ENCODE measurements around the gene NRG3. TPM values are rescaled to one million over a fixed set of nuclear protein-coding genes. Genes with fewer than 3 reads are reported as not detected.

NRG3 gene
- total and polyA plus RNA-seq, 12 donors, result 0.03 to 0.73 (median 0.13) TPM; not detected in 5

GRCh38 chr10:82361256-82361655 lies 486.3 kb downstream of the NRG3 start:
- ATAC-seq, result no peak
- H3K27me3 ChIP-seq, result no peaks in the 10 kb centered on the region
- peaks cover 0 to 18% (median 4%) of the 10 kb centered on the region in 9 donors for H3K4me1 ChIP-seq
- no peaks in the 10 kb centered on the region for H3K36me3 ChIP-seq
- no peaks in the 10 kb centered on the region for H3K9me3 ChIP-seq
- no peak for TF ChIP-seq CTCF (IDR thresholded peaks at IDR 0.05)
- DNase-seq, result no peak
- intact Hi-C loops (cut with DNase I), result no loop called here
- 82 to 85% methylated on average over 1 of the region's 1 CpG for WGBS, 2 donors
- H3K4me3 ChIP-seq, result no peak overlapping the region
- H3K27ac ChIP-seq, result no peak overlapping the region

DNA sequence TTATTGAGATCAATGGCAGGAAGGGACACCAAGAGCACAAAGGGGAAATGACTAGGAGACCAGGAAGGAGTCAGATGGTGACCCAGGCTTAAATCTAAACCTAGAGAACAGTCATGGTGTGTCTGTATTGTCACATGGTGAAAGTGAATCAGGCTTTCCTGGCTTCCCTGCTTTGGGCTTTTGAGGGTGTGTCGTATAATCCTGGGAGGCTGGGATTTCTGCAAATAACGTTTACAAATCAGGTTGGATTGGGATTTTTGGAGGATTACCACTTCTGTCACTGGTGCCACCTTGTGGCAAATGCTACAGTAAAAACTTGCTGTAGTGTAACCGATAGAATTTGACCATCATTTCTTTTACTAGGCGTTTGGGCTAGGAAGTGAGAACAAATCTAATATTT lies 502.6 kb downstream of the NRG3 start:
- ATAC-seq (peak in 2 of 8 donors; percentile 31 to 34), DNase-seq (no peak)
- WGBS, 2 donors, result 38 to 55% methylated on average over 4 of the region's 4 CpGs
- H3K27ac ChIP-seq, result no peak overlapping the region
- TF ChIP-seq CTCF (IDR thresholded peaks at IDR 0.05), result peak in 6 of 9 donors; percentile 24 to 50 (median 34)
- H3K9me3 ChIP-seq, result no peaks in the 10 kb centered on the region
- intact Hi-C loops (cut with DNase I), result no loop called here
- no peaks in the 10 kb centered on the region for H3K27me3 ChIP-seq
- H3K36me3 ChIP-seq, result no peaks in the 10 kb centered on the region
- H3K4me1 ChIP-seq, result peaks cover 0 to 10% (median 0%) of the 10 kb centered on the region in 9 donors
- no peak overlapping the region for H3K4me3 ChIP-seq

DNA sequence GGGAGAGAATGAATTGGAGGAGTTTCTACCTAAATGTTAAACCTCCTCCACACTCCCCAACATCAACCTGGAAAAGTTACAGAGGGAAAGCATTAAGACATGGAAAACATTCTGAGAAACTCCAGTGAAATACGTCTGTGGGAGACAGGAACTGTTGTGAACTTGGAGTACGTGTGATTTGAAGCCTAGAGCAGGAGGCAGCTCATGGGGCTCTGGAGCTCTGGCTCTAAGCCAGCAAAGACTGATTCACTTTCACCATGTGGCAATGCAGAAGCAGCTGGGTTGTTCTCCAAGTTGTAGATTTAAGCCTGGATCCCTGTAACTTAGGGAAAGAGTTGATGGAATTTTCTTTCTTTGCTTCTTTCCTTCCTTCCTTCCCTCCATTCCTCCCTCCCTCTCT lies 503.2 kb downstream of the NRG3 start:
- peak in 5 of 8 donors; percentile 59 to 88 (median 72) for ATAC-seq
- Histone ChIP-seq H3K36me3 (no peaks in the 10 kb centered on the region), H3K27ac (no peak overlapping the region), H3K4me1 (peaks cover 0 to 10% (median 0%) of the 10 kb centered on the region in 9 donors), H3K9me3 (no peaks in the 10 kb centered on the region), H3K4me3 (no peak overlapping the region), H3K27me3 (no peaks in the 10 kb centered on the region)
- TF ChIP-seq CTCF (IDR thresholded peaks at IDR 0.05), result no peak
- intact Hi-C loops (cut with DNase I), result no loop called here
- DNase-seq, result peak; percentile 10 to 43
- 11 to 13% methylated on average over 2 of the region's 2 CpGs for WGBS, 2 donors

- Histone ChIP-seq H3K27me3 (no peaks in the 10 kb centered on the region), H3K27ac (no peak overlapping the region), H3K4me1 (peaks cover 0 to 2% (median 0%) of the 10 kb centered on the region in 9 donors), H3K4me3 (no peak overlapping the region), H3K9me3 (no peaks in the 10 kb centered on the region), H3K36me3 (no peaks in the 10 kb centered on the region)
- DNase-seq (no peak), ATAC-seq (no peak)
- intact Hi-C loops (cut with DNase I), result no loop called here
- no peak for TF ChIP-seq CTCF (IDR thresholded peaks at IDR 0.05)
Measured at GRCh38 chr10:82383350-82383749, 508.4 kb downstream of the NRG3 start.

All from heart right ventricle (tissue), 16 donors.